GM12878 (cell line): ENCODE results near the gene ZC3H7B. TPM values are rescaled to one million over a fixed set of nuclear protein-coding genes. Genes with fewer than 3 reads are reported as not detected.

Experiments
- CREM ChIP-seq: IDR thresholded peaks from 2 replicates; pipeline ENCODE4 v1.6.1; 2014; ENCODE audit warnings: antibody characterized with exemption, low read depth
- EZH2 ChIP-seq: IDR thresholded peaks from 2 replicates; pipeline ENCODE4 v1.6.1; 2012; ENCODE audit warnings: low read depth, mild to moderate bottlenecking, control low read depth, inconsistent platforms, low read length, borderline replicate concordance; ENCODE audit not compliant: control insufficient read depth
- FOXK2 ChIP-seq: fragments of 450-650 bp; IDR thresholded peaks from 2 replicates; pipeline ENCODE4 v1.6.1; 2017; ENCODE audit warnings: mild to moderate bottlenecking, moderate library complexity
- MEF2B ChIP-seq: fragments of 450-650 bp; IDR thresholded peaks from 2 replicates; pipeline ENCODE4 v1.6.1; 2018; ENCODE audit warnings: mild to moderate bottlenecking, moderate library complexity; ENCODE audit not compliant: partially characterized antibody, poor library complexity, severe bottlenecking
- POLR2AphosphoS5 ChIP-seq: IDR thresholded peaks from 2 replicates; pipeline ENCODE4 v1.6.1; 2011; ENCODE audit warnings: mild to moderate bottlenecking, low read length, inconsistent platforms
- RAD51 ChIP-seq: fragments of 450-650 bp; IDR thresholded peaks from 2 replicates; pipeline ENCODE4 v1.6.1; 2016; ENCODE audit warnings: moderate library complexity, mild to moderate bottlenecking, inconsistent platforms
- RFX5 ChIP-seq: IDR thresholded peaks from 2 replicates; pipeline ENCODE4 v1.6.1; 2011; ENCODE audit warnings: low read depth, low read length, improper control_type of control experiment
- RUNX3 ChIP-seq: IDR thresholded peaks from 2 replicates; pipeline ENCODE4 v1.6.1; 2012; ENCODE audit warnings: low read length, inconsistent platforms
- SP1 ChIP-seq: IDR thresholded peaks from one replicate; pipeline ENCODE4 v1.6.1; 2011; ENCODE audit warnings: low read depth, low read length
- SPI1 ChIP-seq: IDR thresholded peaks from 2 replicates; pipeline ENCODE4 v1.6.1; 2011; ENCODE audit warnings: low read depth, mild to moderate bottlenecking, low read length, moderate library complexity, borderline replicate concordance; ENCODE audit not compliant: insufficient read depth
- polyA plus RNA-seq, 11 experiments: library from polyadenylated mRNA; depleted of rRNA in 4 of 11; unstranded in 6 of 11; stranded (reverse) in 5 of 11; fragments of >200 nt; fragmentation: Nextera tagmentation in 4 of 11; fragmentation: Illumina TruSeq in 1 of 11; extraction: Ambion mirVana in 4 of 11; extraction: Trizol in 1 of 11; gene quantifications; 1 replicate in 1 of 11; 2 replicates in 10 of 11; pipeline versions ENCODE4 v1.2.1 to v1.2.3, GENCODE V29; 2011 to 2016; ENCODE audit warnings: inconsistent platforms in 2 of 11, missing spikeins in 2 of 11, low read depth in 1 of 11
- total RNA-seq, 4 experiments: library from RNA; depleted of rRNA in 3 of 4; stranded (reverse); fragments of >200 nt in 3 of 4; fragmentation: Illumina TruSeq in 1 of 4; extraction: Trizol in 1 of 4; gene quantifications; 2 replicates each; pipeline versions ENCODE4 v1.2.1 to v1.2.3, GENCODE V29; 2013 to 2021
- TF ChIP-seq, protein P1 (sequence below): fragments of 450-650 bp; formaldehyde crosslinking; IDR thresholded peaks from 2 replicates; pipeline ENCODE4 v1.4.0; 2020; ENCODE audit warnings: mild to moderate bottlenecking, moderate library complexity
- TF ChIP-seq, protein P2 (sequence below): IDR thresholded peaks from 2 replicates; pipeline ENCODE4 v1.6.1; 2011; ENCODE audit warnings: low read depth, low read length, improper control_type of control experiment, borderline replicate concordance
- TF ChIP-seq, protein P3 (sequence below): IDR thresholded peaks from 2 replicates; pipeline ENCODE4 v1.6.1; 2012; ENCODE audit warnings: improper control_type of control experiment, low read depth, low read length; ENCODE audit not compliant: insufficient replicate concordance
- TF ChIP-seq, protein P4 (sequence below): fragments of 450-650 bp; IDR thresholded peaks from 2 replicates; pipeline ENCODE4 v1.6.1; 2016; ENCODE audit warnings: mild to moderate bottlenecking
- TF ChIP-seq, protein P5 (sequence below): fragments of 450-650 bp; IDR thresholded peaks from 2 replicates; pipeline ENCODE4 v1.6.1; 2017; ENCODE audit warnings: low read depth, mild to moderate bottlenecking, moderate library complexity

ZC3H7B gene
- total and polyA plus RNA-seq, 10 of the 15 experiments (the other 5 are each of a cell fraction or from before 2014, with no cell fraction given), result 0.26 to 52.3 (median 22.4) TPM

DNA sequence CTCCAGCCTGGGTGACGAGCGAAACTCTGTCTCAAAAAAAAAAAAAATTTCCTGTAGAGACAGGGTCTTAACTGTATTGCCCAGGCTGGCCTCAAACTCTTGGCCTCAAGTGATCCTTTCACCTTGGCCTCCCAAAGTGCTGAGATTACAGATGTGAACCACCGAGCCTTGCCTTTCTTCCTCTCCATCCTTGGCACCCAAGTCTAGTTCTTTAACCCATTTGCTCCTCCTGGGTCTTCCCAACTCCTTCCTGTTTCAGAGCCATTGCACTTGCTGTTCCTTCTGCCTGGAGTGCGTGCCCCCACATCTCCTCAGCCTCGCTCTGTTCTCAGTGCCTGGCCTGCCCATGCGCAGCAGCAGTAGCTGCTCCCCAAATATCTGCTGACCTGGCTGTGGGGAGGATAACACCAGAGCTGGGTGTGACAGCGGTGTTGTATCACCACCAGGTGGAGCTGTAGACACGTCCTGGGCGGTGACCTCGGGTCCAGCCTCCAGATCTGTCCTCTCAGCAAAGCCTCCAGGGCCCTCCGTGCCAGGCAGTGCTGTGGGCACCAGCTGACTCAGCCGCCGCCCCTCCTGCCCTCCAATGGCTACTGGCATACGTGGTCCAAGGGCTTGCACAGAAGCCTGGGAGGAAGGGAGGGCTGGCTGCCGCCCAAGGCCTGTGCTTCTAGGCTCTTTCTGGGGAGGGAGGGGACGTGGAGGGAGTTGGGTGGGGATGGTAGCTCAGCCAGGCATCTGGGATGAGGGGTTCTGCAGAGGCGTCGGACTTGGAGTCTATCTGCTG lies 102.4 kb downstream of the ZC3H7B start (continued):
- TF ChIP-seq, protein P1, sequence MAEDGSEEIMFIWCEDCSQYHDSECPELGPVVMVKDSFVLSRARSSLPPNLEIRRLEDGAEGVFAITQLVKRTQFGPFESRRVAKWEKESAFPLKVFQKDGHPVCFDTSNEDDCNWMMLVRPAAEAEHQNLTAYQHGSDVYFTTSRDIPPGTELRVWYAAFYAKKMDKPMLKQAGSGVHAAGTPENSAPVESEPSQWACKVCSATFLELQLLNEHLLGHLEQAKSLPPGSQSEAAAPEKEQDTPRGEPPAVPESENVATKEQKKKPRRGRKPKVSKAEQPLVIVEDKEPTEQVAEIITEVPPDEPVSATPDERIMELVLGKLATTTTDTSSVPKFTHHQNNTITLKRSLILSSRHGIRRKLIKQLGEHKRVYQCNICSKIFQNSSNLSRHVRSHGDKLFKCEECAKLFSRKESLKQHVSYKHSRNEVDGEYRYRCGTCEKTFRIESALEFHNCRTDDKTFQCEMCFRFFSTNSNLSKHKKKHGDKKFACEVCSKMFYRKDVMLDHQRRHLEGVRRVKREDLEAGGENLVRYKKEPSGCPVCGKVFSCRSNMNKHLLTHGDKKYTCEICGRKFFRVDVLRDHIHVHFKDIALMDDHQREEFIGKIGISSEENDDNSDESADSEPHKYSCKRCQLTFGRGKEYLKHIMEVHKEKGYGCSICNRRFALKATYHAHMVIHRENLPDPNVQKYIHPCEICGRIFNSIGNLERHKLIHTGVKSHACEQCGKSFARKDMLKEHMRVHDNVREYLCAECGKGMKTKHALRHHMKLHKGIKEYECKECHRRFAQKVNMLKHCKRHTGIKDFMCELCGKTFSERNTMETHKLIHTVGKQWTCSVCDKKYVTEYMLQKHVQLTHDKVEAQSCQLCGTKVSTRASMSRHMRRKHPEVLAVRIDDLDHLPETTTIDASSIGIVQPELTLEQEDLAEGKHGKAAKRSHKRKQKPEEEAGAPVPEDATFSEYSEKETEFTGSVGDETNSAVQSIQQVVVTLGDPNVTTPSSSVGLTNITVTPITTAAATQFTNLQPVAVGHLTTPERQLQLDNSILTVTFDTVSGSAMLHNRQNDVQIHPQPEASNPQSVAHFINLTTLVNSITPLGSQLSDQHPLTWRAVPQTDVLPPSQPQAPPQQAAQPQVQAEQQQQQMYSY (CRISPR knock-in tag), result no peak
- TF ChIP-seq EZH2 (no peak), CREM (no peak), RUNX3 (peak; percentile 64), RAD51 (no peak), RFX5 (no peak), SPI1 (no peak), SP1 (peak; percentile 46), MEF2B (no peak), POLR2AphosphoS5 (no peak), FOXK2 (no peak)
- TF ChIP-seq, protein P2, sequence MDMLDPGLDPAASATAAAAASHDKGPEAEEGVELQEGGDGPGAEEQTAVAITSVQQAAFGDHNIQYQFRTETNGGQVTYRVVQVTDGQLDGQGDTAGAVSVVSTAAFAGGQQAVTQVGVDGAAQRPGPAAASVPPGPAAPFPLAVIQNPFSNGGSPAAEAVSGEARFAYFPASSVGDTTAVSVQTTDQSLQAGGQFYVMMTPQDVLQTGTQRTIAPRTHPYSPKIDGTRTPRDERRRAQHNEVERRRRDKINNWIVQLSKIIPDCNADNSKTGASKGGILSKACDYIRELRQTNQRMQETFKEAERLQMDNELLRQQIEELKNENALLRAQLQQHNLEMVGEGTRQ, result no peak; the same call in 1 of the 2 replicates
- TF ChIP-seq, protein P3, sequence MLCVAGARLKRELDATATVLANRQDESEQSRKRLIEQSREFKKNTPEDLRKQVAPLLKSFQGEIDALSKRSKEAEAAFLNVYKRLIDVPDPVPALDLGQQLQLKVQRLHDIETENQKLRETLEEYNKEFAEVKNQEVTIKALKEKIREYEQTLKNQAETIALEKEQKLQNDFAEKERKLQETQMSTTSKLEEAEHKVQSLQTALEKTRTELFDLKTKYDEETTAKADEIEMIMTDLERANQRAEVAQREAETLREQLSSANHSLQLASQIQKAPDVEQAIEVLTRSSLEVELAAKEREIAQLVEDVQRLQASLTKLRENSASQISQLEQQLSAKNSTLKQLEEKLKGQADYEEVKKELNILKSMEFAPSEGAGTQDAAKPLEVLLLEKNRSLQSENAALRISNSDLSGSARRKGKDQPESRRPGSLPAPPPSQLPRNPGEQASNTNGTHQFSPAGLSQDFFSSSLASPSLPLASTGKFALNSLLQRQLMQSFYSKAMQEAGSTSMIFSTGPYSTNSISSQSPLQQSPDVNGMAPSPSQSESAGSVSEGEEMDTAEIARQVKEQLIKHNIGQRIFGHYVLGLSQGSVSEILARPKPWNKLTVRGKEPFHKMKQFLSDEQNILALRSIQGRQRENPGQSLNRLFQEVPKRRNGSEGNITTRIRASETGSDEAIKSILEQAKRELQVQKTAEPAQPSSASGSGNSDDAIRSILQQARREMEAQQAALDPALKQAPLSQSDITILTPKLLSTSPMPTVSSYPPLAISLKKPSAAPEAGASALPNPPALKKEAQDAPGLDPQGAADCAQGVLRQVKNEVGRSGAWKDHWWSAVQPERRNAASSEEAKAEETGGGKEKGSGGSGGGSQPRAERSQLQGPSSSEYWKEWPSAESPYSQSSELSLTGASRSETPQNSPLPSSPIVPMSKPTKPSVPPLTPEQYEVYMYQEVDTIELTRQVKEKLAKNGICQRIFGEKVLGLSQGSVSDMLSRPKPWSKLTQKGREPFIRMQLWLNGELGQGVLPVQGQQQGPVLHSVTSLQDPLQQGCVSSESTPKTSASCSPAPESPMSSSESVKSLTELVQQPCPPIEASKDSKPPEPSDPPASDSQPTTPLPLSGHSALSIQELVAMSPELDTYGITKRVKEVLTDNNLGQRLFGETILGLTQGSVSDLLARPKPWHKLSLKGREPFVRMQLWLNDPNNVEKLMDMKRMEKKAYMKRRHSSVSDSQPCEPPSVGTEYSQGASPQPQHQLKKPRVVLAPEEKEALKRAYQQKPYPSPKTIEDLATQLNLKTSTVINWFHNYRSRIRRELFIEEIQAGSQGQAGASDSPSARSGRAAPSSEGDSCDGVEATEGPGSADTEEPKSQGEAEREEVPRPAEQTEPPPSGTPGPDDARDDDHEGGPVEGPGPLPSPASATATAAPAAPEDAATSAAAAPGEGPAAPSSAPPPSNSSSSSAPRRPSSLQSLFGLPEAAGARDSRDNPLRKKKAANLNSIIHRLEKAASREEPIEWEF, result no peak
- TF ChIP-seq, protein P4, sequence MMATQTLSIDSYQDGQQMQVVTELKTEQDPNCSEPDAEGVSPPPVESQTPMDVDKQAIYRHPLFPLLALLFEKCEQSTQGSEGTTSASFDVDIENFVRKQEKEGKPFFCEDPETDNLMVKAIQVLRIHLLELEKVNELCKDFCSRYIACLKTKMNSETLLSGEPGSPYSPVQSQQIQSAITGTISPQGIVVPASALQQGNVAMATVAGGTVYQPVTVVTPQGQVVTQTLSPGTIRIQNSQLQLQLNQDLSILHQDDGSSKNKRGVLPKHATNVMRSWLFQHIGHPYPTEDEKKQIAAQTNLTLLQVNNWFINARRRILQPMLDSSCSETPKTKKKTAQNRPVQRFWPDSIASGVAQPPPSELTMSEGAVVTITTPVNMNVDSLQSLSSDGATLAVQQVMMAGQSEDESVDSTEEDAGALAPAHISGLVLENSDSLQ, result no peak
- TF ChIP-seq, protein P5, sequence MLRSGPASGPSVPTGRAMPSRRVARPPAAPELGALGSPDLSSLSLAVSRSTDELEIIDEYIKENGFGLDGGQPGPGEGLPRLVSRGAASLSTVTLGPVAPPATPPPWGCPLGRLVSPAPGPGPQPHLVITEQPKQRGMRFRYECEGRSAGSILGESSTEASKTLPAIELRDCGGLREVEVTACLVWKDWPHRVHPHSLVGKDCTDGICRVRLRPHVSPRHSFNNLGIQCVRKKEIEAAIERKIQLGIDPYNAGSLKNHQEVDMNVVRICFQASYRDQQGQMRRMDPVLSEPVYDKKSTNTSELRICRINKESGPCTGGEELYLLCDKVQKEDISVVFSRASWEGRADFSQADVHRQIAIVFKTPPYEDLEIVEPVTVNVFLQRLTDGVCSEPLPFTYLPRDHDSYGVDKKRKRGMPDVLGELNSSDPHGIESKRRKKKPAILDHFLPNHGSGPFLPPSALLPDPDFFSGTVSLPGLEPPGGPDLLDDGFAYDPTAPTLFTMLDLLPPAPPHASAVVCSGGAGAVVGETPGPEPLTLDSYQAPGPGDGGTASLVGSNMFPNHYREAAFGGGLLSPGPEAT, result no peak
